Large intestine (tissue), 3 donors: Measurements from ENCODE around the gene TGOLN2. TPM values are rescaled to one million over a fixed set of nuclear protein-coding genes. Genes with fewer than 3 reads are reported as not detected.

ENCODE experiments used
- DNase-seq, 2 donors: peaks; one replicate each; pipeline versions ENCODE4 v3.0.0 to v3.0.0-alpha.2; 2013
- H3K27ac ChIP-seq: one replicate; pipeline ENCODE4 v1.5.1; 2013; ENCODE audit warnings: low read length
- H3K27me3 ChIP-seq: 2 replicates; pipeline ENCODE4 v1.6.1; 2013; ENCODE audit warnings: low read length; ENCODE audit not compliant: control insufficient read depth, insufficient read depth
- H3K36me3 ChIP-seq: 2 replicates; pipeline ENCODE4 v1.6.1; 2013; ENCODE audit warnings: low read length; ENCODE audit not compliant: control insufficient read depth, insufficient read depth
- H3K4me1 ChIP-seq: one replicate; pipeline ENCODE4 v1.6.1; 2013; ENCODE audit warnings: low read length; ENCODE audit not compliant: control insufficient read depth, insufficient read depth
- H3K4me3 ChIP-seq: one replicate; pipeline ENCODE4 v1.5.1; 2013; ENCODE audit warnings: low read length
- H3K9me3 ChIP-seq: one replicate; pipeline ENCODE4 v1.6.1; 2013; ENCODE audit warnings: mild to moderate bottlenecking, low read depth, low read length, moderate library complexity; ENCODE audit not compliant: control insufficient read depth
- WGBS: methylation state at CpG from one replicate; pipeline ENCODE4 v1.1.5; 2013; ENCODE audit warnings: low lambda C conversion rate; ENCODE audit not compliant: insufficient coverage; 5-methylcytosine and 5-hydroxymethylcytosine counted together
- polyA plus RNA-seq: library from polyadenylated mRNA; unstranded; fragments of 120-200 nt; gene quantifications from one replicate; pipeline ENCODE4 v1.2.1, GENCODE V29; 2013

The TGOLN2 gene
- polyA plus RNA-seq, 1 donor = 147 TPM

DNA sequence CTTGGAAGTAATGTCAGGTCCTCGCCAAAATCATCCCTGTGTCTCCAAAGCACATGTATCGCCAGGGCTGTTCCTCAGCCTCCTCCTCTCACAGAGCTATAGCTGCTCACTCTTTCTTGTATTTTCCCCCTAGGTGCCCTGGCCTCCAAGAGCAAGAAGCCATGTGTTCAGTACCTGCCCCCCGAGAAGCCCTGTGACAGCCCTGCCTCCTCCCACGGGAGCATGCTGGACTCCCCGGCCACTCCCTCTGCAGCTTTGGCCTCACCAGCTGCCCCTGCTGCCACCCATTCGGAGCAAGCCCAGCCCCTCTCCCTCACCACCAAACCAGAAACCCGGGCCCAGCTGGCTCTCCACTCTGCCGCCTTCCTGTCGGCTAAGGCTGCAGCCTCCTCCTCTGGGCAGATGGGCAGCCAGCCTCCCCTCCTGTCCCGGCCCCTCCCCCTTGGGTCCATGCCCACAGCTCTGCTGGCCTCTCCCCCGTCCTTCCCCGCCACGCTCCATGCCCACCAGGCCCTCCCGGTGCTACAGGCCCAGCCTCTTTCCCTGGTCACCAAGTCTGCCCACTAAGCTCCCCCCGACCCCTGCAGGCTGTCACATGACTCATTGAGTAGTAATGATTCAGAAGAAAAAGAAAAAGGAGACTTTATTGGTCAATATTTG lies 18.8 kb downstream of the TGOLN2 start:
- peak in 1 of 2 donors; percentile 29 for DNase-seq
- Histone ChIP-seq H3K27ac (peak overlapping the region; percentile 19), H3K4me3 (no peak overlapping the region), H3K36me3 (peaks cover 45% of the 10 kb centered on the region), H3K27me3 (no peaks in the 10 kb centered on the region), H3K4me1 (peaks cover 30% of the 10 kb centered on the region), H3K9me3 (no peaks in the 10 kb centered on the region)
- no CpG with 5 or more reads among the region's 15 CpGs for WGBS

DNA sequence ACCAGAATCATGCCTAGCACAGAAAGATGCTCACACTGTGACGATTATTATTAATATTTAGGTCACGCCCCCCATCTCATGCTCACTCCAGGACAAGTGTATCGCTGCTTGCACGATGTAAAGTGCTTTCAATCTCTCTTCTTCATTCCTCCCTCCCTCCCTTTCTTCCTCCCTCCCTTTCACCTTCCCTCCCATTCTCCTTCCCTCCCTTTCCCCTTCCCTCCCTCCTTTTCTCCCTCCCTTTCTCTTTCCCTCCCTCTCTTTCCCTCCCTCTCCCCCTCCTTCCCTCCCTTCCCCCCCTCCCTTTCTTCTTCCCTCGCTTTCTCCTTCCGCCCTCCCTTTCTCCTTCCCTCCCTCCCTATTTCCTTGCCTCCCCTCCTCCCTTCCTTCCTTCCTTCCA lies 19.6 kb downstream of the TGOLN2 start:
- no peak for DNase-seq
- H3K4me3 ChIP-seq = no peak overlapping the region
- no peaks in the 10 kb centered on the region for H3K27me3 ChIP-seq
- H3K27ac ChIP-seq = peak overlapping the region; percentile 99
- peaks cover 45% of the 10 kb centered on the region for H3K36me3 ChIP-seq
- peaks cover 30% of the 10 kb centered on the region for H3K4me1 ChIP-seq
- no peaks in the 10 kb centered on the region for H3K9me3 ChIP-seq
- 90% methylated on average over 3 of the region's 6 CpGs for WGBS

DNA sequence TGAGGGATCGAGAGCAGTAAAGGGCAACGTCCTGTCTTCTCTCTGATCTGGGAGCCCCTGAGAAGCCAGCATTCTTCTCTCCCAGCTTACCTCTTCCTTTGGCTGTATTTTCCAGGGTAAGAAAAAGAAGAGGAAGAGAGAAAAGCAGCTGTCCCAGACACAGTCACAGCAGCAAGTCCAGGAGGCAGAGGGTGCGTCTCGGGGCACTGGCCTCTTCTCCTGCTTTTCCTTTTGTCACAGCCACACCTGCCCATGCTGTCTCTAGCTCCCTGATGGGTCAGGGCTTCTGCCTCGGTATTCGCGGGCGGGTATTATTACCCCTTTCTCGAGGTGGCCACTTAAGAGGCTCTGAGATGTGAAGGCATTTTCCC lies 20.3 kb downstream of the TGOLN2 start:
- peak in 1 of 2 donors; percentile 80 for DNase-seq
- peak overlapping the region; percentile 99 for H3K27ac ChIP-seq
- WGBS = no CpG with 5 or more reads among the region's 9 CpGs
- no peaks in the 10 kb centered on the region for H3K9me3 ChIP-seq
- peaks cover 30% of the 10 kb centered on the region for H3K4me1 ChIP-seq
- H3K36me3 ChIP-seq = peaks cover 45% of the 10 kb centered on the region
- no peaks in the 10 kb centered on the region for H3K27me3 ChIP-seq
- H3K4me3 ChIP-seq = peak overlapping the region; percentile 29

DNA sequence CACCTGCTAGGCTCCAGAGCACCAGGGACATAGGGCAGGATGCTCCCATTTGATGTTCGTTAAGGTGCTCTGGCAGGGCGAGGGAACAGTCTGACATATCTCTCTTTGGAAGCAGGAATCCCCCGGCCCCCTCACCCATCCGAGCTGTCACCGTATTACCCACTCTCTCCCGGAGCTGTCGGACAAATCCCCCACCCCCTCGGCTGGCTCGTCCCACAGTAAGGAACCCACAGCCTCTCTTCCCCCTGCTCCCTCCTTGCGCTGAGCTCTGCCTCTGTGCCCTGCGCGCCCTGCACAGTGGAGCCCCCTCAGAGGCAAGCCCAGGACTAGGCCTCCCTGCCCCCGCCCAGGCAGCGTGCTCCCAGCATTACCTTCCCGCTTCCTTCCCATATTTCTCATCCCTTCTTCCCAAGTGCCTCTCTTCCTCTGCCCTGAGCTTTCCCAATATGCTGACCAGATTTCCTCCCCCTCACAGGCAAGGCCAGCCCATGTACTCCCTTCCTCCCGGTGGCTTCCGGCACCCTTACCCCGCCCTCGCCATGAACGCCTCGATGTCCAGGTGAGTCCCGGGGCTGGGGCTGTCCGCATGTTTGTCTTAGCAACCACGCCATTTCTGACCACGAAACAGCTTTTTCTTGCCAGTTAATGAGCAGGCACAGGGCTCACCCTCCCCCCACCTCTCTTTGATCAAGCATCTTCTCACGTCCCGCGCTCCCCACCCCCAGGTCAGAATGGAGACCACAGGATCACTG lies 23.8 kb downstream of the TGOLN2 start:
- WGBS = 100% methylated on average over 1 of the region's 28 CpGs
- no peak for DNase-seq
- H3K4me1 ChIP-seq = peaks cover 25% of the 10 kb centered on the region
- H3K9me3 ChIP-seq = no peaks in the 10 kb centered on the region
- no peaks in the 10 kb centered on the region for H3K27me3 ChIP-seq
- H3K27ac ChIP-seq = no peak overlapping the region
- peaks cover 37% of the 10 kb centered on the region for H3K36me3 ChIP-seq
- H3K4me3 ChIP-seq = no peak overlapping the region

DNA sequence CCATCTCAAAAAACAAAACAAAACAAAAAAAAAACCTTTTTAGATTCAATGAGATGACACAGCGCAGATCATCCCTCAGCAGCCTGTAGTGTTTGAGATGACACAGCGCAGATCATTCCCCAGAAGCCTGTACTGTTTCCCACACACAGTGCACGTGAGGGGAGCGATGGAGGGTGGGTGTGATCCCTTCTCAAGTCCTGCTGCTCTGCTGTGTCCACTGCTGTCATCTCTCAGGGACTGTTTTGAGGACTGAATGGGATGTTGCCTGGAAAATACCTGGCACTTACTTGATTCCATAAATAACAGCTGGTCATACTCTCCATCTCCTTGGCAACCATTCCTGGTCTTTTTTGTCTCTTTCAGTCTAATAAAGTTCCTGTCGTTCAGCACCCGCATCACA lies 25.7 kb downstream of the TGOLN2 start:
- Histone ChIP-seq H3K27ac (no peak overlapping the region), H3K4me1 (peaks cover 9% of the 10 kb centered on the region)
- no CpG with 5 or more reads among the region's 6 CpGs for WGBS

DNA sequence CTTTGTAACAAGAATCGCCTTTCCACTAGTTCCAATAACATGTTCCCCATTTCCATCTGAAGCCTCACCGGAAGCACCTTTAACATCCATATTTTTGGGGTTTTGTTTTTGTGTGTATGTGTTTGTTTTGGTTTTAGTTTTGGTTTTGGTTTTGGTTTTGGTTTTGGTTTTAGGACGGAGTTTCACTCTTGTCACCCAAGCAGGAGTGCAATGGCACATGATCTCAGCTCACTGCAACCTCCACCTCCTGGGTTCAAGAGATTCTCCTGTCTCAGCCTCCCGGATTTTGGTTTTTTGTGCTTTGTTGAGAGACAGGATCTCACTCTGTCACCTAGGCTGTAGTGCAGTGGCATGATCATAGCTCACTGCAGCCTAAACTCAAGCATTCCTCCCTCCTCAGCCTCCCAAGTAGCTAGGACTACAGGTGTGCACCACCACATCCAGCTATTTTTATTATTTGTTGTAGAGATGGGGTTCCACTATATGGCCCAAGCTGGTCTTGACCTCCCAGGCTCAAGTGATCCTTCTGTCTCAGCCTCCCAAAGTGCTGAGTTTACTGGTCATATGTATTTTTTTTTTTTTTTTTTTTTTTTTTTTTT lies 36.3 kb downstream of the TGOLN2 start:
- no peak for DNase-seq
- Histone ChIP-seq H3K4me1 (peaks cover 9% of the 10 kb centered on the region), H3K9me3 (no peaks in the 10 kb centered on the region), H3K36me3 (peaks cover 2% of the 10 kb centered on the region), H3K27ac (no peak overlapping the region), H3K4me3 (no peak overlapping the region), H3K27me3 (no peaks in the 10 kb centered on the region)
- 100% methylated on average over 2 of the region's 4 CpGs for WGBS

More for the DNA sequence above, 25.7 kb downstream of the TGOLN2 start:
- H3K36me3 ChIP-seq = peaks cover 33% of the 10 kb centered on the region
- H3K4me3 ChIP-seq = no peak overlapping the region
- H3K27me3 ChIP-seq = no peaks in the 10 kb centered on the region
- no peaks in the 10 kb centered on the region for H3K9me3 ChIP-seq
- DNase-seq = no peak

DNA sequence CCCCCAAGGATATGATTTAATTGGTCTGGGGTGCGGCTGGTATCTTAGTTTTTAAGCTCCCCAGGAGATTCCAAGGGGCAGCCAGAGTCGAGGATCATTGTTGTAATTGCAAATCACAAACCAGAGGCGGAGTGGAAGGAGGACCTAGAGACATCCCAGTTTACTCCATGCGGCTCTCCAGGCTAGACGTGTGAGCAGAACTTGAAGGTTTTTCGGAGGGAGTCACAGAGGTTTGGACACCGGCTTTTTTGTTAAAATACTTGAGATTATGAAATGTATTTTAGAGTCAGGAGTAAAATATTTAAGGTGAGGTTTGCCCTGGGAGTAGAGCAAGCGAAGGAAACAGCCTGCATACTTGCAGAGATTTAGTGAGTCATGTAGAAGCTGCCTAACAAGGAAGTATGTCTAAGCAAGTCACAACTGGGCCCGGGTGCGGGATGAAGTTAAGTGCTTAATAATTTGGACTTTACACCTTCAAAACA lies 39.5 kb downstream of the TGOLN2 start:
- Histone ChIP-seq H3K4me1 (peaks cover 9% of the 10 kb centered on the region), H3K4me3 (no peak overlapping the region), H3K36me3 (peaks cover 5% of the 10 kb centered on the region), H3K27me3 (no peaks in the 10 kb centered on the region), H3K27ac (peak overlapping the region; percentile 51), H3K9me3 (no peaks in the 10 kb centered on the region)
- 55% methylated on average over 5 of the region's 10 CpGs for WGBS
- peak; percentile 56 to 73 for DNase-seq

DNA sequence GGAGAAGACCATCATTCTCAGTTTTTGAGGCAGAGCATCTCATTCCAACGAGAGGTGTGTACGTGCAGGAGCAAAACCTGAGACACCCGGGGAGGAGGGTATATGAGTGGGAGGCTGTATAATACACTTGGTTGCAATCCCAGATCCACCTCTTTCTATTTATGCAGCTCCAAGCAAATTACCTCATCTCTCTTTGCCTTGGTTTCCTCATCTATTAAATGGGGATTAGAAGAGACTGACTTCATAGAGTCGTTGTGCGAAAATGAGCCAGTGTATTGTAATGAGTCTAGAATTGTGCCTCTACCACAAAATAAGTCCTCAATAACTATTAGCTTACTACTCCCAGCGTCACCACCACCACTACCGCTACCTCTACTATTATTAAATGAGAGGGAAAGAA lies 40.1 kb downstream of the TGOLN2 start:
- H3K4me3 ChIP-seq = no peak overlapping the region
- no peaks in the 10 kb centered on the region for H3K9me3 ChIP-seq
- no peak for DNase-seq
- H3K27ac ChIP-seq = no peak overlapping the region
- peaks cover 9% of the 10 kb centered on the region for H3K4me1 ChIP-seq
- H3K27me3 ChIP-seq = no peaks in the 10 kb centered on the region
- WGBS = 95% methylated on average over 3 of the region's 7 CpGs
- peaks cover 5% of the 10 kb centered on the region for H3K36me3 ChIP-seq

DNA sequence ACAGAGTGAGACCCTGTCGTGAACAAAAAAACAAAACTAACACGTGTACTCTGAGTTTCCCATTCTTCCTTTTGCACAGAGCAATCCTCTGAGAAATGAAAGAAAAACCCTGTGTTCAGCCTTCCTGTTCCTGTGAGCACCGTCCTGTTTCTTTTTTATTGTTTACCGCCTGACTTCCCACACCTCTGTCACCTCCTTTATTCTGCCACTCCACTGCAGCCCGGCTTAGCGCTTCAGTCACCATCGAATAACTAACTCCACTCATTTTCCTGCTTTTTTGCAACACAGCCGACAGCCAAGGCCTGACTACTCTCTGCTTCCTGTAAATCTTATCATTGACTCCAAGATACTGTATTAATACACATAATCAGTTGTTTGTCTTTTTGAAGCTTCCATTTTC lies 40.9 kb downstream of the TGOLN2 start:
- no peak overlapping the region for H3K27ac ChIP-seq
- peaks cover 9% of the 10 kb centered on the region for H3K4me1 ChIP-seq
- 94% methylated on average over 5 of the region's 8 CpGs for whole genome bisulfite sequencing
- peaks cover 5% of the 10 kb centered on the region for H3K36me3 ChIP-seq
- no peaks in the 10 kb centered on the region for H3K27me3 ChIP-seq
- no peak overlapping the region for H3K4me3 ChIP-seq
- DNase-seq = no peak
- H3K9me3 ChIP-seq = no peaks in the 10 kb centered on the region

DNA sequence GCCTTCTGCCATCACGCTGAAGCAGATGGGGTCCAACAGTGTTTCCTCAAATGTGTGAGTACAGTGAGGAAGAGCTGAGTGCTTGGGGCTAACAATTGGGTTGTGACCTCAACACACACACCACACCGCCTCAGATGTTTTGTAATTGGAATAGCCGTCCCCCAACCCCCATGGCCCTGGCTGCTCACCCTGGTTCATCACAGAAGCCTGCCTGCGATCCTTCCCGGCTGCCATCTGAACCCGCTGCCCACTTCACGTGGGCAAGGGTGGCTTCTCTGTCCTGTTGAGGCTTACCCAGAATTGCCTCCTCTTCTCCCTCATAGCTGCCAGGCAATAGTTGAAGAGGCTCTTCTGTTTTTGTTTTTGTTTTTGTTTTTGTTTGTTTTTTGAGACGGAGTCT lies 44.1 kb downstream of the TGOLN2 start:
- Histone ChIP-seq H3K9me3 (no peaks in the 10 kb centered on the region), H3K36me3 (peaks cover 5% of the 10 kb centered on the region), H3K27ac (no peak overlapping the region), H3K27me3 (no peaks in the 10 kb centered on the region), H3K4me3 (no peak overlapping the region), H3K4me1 (peaks cover 7% of the 10 kb centered on the region)
- DNase-seq = no peak
- no CpG with 5 or more reads among the region's 8 CpGs for WGBS
